ENCODE data around the gene IRF7.
A peak's percentile ranks its signal among the peaks of the same experiment; 100 is the strongest.

Gene IRF7

GRCh38 chr11:568306-569157 lies 47.2 kb downstream of the IRF7 start:
- FAIRE-seq = peak; percentile 70
- peak; percentile 100 for DNase-seq (ENCODE audit: insufficient read length, low spot score)

- no peak for DNase-seq (ENCODE audit: insufficient read length, low spot score)
- FAIRE-seq = no peak
These were observed 48.0 kb downstream of the IRF7 start for GRCh38 chr11:567629-568292.

- DNase-seq (ENCODE audit: insufficient read length, low spot score) = no peak
- FAIRE-seq = no peak
These were observed 48.6 kb downstream of the IRF7 start for GRCh38 chr11:567011-567628.

GRCh38 chr11:565921-566509 lies 49.7 kb downstream of the IRF7 start:
- FAIRE-seq = no peak
- no peak for DNase-seq (ENCODE audit: insufficient read length, low spot score)

GRCh38 chr11:563812-564578 lies 51.8 kb downstream of the IRF7 start:
- FAIRE-seq (no peak), DNase-seq (ENCODE audit: insufficient read length, low spot score) (no peak)

- DNase-seq (ENCODE audit: insufficient read length, low spot score) = no peak
- no peak for FAIRE-seq
These were observed 52.5 kb downstream of the IRF7 start for GRCh38 chr11:563066-563811.

All from GM19239 (cell line).